HG03025 (cell line): ENCODE measurements around the gene EIF4E.
A peak's percentile ranks its signal among the peaks of the same experiment; 100 is the strongest.

Experiments used
- ATAC-seq: cut with Tn5 transposase; IDR thresholded peaks from one replicate; pipeline ENCODE4 v1.9.1; 2021; ENCODE audit warnings: mild to moderate bottlenecking, moderate library complexity; ENCODE audit not compliant: unreplicated experiment, low FRiP score

The EIF4E gene

GRCh38 chr4:98928505-98929340 is at the start of gene EIF4E:
TSS of gene EIF4E (minus strand) at chr4:98929133. CDS start at chr4:98929112, 21 bp downstream.
- ATAC-seq, result peak; percentile 73

- ATAC-seq, result no peak
These were observed 48.6 kb upstream of the EIF4E start for GRCh38 chr4:98977557-98977956.

DNA sequence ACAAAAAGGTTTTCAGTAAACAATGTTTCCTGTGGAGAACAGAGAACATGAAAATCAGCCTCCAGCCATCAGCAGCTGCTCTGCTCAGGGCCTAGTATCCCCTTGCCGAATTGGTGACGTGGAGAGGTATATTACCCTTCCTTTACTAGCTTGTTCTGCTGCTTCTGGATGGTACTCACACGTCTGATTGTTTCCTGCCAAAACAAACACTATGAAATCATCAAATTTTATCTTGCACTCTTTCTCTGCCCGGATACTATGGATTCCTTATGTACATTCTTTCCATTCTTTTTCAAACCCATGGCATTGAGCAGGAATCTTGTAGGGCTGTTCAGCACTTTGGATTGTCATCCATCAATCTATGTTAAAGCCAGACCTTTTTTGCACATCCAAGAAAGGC is 47.8 kb upstream of the EIF4E start:
- ATAC-seq, result no peak

GRCh38 chr4:98969878-98970785 is 41.2 kb upstream of the EIF4E start:
- no peak for ATAC-seq

- no peak for ATAC-seq
These were observed 38.9 kb upstream of the EIF4E start for GRCh38 chr4:98967786-98968329.

- ATAC-seq, result no peak
These were observed 38.0 kb upstream of the EIF4E start for GRCh38 chr4:98966926-98967325.

DNA sequence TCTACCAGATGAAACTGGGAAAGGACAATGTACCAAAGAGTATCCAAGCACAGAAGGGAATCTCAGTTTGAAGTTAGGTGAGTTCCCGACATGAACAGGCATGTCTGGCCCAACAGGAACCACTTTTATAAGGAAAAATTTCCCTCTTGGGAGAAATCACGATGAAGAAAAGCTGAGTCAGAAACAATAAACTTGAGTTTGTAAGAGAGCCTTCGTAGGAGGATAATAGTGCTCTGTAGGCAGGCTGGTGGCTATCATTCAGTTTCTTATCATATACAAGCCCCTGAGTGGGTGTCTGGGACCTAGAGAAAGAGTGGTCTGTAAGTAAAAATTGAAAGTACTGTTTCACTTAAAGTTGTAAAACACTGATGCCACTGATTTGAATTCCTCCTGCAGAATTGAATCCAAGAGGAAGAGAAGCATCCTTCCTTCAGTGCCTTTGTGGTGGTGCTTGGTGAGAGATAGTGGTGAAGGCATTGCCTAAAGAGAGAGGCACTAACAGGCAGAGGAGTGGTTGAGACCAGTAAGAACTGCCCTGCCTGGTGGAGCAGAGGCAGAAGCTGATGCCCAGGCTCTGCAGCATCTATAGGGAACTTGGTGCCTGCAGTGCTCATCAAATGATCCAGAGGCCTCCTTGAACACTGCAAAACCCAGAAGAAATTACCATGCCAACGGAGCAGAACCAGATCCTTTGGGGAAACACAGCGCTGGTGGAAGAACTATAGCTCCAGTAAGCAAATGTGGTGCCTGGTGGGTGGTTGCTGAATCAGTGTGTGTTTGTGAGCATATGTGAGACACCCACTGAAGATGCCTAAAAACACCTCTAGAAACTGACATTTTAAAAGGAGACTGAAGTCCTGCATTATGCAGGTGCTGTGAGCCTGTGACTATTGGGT is 34.9 kb upstream of the EIF4E start:
- no peak for ATAC-seq

GRCh38 chr4:98961770-98962169 is 32.8 kb upstream of the EIF4E start:
- no peak for ATAC-seq

DNA sequence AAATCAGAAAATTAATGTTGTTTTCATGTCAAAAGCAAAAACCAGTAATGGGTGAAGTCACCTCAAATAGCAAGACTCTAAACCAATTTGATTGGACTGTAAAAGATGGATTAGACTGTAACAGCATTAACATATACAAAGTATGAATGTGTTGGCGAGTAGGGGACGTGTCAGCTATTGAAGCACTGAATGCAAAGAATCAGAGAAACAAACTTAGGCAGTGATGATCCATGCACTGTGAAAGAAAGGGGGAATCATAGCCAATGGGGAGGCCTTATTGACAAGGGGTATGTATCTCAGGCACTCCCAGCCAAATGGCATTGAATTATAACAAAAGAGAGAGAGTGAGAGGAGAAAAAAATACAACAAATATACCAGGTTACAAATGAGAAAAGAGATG is 30.5 kb upstream of the EIF4E start:
- no peak for ATAC-seq

DNA sequence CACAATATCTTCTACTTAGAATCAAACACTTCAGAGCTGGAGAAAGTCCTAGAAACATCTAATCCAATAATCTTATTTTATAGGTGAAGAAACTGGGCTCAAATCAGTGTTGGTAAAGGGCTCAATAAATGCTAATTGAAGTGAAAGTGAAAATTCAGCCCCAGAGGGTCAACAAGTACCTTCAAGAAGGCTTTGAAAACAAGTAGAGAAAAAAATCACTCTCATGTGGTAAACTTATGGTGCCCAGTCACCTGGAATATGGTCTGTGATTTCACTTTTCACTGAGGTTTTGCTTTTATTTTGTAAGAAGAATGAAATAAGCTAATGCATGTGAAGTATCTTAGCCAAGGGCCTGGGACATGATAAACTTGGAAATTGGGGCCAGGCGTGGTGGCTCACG is 29.1 kb upstream of the EIF4E start:
- no peak for ATAC-seq

GRCh38 chr4:98955229-98955628 is 26.3 kb upstream of the EIF4E start:
- no peak for ATAC-seq

GRCh38 chr4:98951710-98952109 is 22.8 kb upstream of the EIF4E start:
- no peak for ATAC-seq

GRCh38 chr4:98950925-98951324 is 22.0 kb upstream of the EIF4E start:
- ATAC-seq, result no peak

DNA sequence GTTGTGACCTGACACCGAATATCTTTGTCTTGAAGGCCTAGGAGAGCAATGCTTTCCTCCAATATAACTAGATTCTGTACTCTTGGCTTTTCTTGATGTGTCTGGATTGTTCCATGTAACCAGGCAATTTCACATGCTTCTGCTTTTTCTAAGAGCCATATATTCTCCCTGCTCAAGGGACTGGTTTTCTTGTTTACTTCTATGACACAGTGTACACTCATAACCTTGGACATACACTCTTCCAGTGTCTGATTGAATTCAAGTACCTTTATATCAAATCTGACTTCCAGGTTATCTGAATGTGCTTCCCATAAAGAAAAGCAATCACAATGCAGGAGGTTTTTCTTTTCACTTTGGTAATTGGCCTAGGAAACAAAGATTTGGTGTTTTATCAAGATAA is 17.4 kb upstream of the EIF4E start:
- ATAC-seq, result no peak

GRCh38 chr4:98945297-98945850 is 16.4 kb upstream of the EIF4E start:
- peak; percentile 69 for ATAC-seq

- no peak for ATAC-seq
These were observed 11.0 kb upstream of the EIF4E start for GRCh38 chr4:98939892-98940298.

GRCh38 chr4:98939438-98939837 is 10.5 kb upstream of the EIF4E start:
- ATAC-seq, result no peak

GRCh38 chr4:98937986-98938720 is 9.2 kb upstream of the EIF4E start:
- ATAC-seq, result no peak

- ATAC-seq, result no peak
These were observed 6.7 kb upstream of the EIF4E start for GRCh38 chr4:98935633-98936032.
